SK-N-SH (cell line): ENCODE data around the gene NTPCR.

Source experiments
- CHD2 ChIP-seq: fragments of 150-350 bp; IDR thresholded peaks from 2 replicates; pipeline ENCODE4 v1.6.1; 2018; ENCODE audit warnings: low read length; ENCODE audit not compliant: partially characterized antibody
- EZH2phosphoT487 ChIP-seq: fragments of 200-600 bp; sonication (generic); IDR thresholded peaks from 2 replicates; pipeline ENCODE4 v1.6.1; 2017; ENCODE audit warnings: low read depth, mixed run types, mild to moderate bottlenecking, antibody characterized with exemption, moderate library complexity, borderline replicate concordance
- GATA2 ChIP-seq: sonication (generic); formaldehyde crosslinking; IDR thresholded peaks from 2 replicates; pipeline ENCODE4 v1.5.0; 2020; ENCODE audit warnings: mild to moderate bottlenecking, missing genetic modification reagents
- MEF2A ChIP-seq: IDR thresholded peaks from 2 replicates; pipeline ENCODE4 v1.4.0; 2012; ENCODE audit warnings: low read depth, borderline replicate concordance
- NRF1 ChIP-seq: IDR thresholded peaks from 2 replicates; pipeline ENCODE4 v1.6.1; 2012; ENCODE audit warnings: low read depth, mild to moderate bottlenecking, low read length
- RAD21 ChIP-seq: IDR thresholded peaks from 2 replicates; pipeline ENCODE4 v1.6.1; 2012; ENCODE audit warnings: mild to moderate bottlenecking, low read length
- TCF12 ChIP-seq: IDR thresholded peaks from 2 replicates; pipeline ENCODE4 v1.4.0; 2012
- TF ChIP-seq, protein P1 (sequence below): fragments of 150-350 bp; IDR thresholded peaks from 2 replicates; pipeline ENCODE4 v1.6.1; 2017; ENCODE audit warnings: antibody characterized with exemption, low read length, low read depth, borderline replicate concordance
- TF ChIP-seq, protein P2 (sequence below): IDR thresholded peaks from 2 replicates; pipeline ENCODE4 v1.6.1; 2012; ENCODE audit warnings: mild to moderate bottlenecking, low read depth, low read length, moderate library complexity
- TF ChIP-seq, protein P3 (sequence below): fragments of 200-600 bp; sonication (generic); IDR thresholded peaks from 2 replicates; pipeline ENCODE4 v1.6.1; 2017; ENCODE audit warnings: antibody characterized with exemption, mild to moderate bottlenecking, moderate library complexity

DNA sequence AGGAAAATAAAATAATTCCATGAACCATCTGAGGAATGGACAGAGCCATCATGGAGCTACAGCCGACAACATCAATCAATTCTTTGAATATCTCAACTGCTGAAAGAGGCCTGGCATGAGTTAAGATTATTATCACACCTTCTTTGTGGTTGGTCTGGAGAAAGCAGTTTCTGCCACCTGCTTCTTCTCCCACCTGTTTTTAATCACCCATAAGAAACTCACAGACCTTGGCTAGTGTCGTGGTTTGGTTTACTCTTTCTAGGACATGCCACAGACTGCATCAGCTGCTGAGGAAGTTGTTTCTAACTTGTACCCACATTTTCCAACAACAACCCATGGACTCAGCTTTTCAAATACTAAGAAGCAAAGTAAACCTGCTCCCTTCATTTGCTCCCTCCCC, 65.6 kb downstream of the NTPCR start:
- TF ChIP-seq, protein P1, sequence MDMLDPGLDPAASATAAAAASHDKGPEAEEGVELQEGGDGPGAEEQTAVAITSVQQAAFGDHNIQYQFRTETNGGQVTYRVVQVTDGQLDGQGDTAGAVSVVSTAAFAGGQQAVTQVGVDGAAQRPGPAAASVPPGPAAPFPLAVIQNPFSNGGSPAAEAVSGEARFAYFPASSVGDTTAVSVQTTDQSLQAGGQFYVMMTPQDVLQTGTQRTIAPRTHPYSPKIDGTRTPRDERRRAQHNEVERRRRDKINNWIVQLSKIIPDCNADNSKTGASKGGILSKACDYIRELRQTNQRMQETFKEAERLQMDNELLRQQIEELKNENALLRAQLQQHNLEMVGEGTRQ, result no peak
- TF ChIP-seq, protein P2, sequence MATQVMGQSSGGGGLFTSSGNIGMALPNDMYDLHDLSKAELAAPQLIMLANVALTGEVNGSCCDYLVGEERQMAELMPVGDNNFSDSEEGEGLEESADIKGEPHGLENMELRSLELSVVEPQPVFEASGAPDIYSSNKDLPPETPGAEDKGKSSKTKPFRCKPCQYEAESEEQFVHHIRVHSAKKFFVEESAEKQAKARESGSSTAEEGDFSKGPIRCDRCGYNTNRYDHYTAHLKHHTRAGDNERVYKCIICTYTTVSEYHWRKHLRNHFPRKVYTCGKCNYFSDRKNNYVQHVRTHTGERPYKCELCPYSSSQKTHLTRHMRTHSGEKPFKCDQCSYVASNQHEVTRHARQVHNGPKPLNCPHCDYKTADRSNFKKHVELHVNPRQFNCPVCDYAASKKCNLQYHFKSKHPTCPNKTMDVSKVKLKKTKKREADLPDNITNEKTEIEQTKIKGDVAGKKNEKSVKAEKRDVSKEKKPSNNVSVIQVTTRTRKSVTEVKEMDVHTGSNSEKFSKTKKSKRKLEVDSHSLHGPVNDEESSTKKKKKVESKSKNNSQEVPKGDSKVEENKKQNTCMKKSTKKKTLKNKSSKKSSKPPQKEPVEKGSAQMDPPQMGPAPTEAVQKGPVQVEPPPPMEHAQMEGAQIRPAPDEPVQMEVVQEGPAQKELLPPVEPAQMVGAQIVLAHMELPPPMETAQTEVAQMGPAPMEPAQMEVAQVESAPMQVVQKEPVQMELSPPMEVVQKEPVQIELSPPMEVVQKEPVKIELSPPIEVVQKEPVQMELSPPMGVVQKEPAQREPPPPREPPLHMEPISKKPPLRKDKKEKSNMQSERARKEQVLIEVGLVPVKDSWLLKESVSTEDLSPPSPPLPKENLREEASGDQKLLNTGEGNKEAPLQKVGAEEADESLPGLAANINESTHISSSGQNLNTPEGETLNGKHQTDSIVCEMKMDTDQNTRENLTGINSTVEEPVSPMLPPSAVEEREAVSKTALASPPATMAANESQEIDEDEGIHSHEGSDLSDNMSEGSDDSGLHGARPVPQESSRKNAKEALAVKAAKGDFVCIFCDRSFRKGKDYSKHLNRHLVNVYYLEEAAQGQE, result no peak
- TF ChIP-seq EZH2phosphoT487, result no peak
- TF ChIP-seq, protein P3, sequence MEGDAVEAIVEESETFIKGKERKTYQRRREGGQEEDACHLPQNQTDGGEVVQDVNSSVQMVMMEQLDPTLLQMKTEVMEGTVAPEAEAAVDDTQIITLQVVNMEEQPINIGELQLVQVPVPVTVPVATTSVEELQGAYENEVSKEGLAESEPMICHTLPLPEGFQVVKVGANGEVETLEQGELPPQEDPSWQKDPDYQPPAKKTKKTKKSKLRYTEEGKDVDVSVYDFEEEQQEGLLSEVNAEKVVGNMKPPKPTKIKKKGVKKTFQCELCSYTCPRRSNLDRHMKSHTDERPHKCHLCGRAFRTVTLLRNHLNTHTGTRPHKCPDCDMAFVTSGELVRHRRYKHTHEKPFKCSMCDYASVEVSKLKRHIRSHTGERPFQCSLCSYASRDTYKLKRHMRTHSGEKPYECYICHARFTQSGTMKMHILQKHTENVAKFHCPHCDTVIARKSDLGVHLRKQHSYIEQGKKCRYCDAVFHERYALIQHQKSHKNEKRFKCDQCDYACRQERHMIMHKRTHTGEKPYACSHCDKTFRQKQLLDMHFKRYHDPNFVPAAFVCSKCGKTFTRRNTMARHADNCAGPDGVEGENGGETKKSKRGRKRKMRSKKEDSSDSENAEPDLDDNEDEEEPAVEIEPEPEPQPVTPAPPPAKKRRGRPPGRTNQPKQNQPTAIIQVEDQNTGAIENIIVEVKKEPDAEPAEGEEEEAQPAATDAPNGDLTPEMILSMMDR, result no peak
- TF ChIP-seq TCF12, result peak; percentile 91
- peak; percentile 54 for TF ChIP-seq GATA2 (CRISPR knock-in tag)
- no peak for TF ChIP-seq RAD21
- TF ChIP-seq MEF2A, result no peak
- no peak for TF ChIP-seq CHD2
- TF ChIP-seq NRF1, result no peak
